Activated CD8-positive, alpha-beta T cell treated with anti-CD3 and anti-CD28 coated beads for 36 hours (primary cell): ENCODE measurements around the gene PAF1. TPM values are rescaled to one million over a fixed set of nuclear protein-coding genes. Genes with fewer than 3 reads are reported as not detected.

Experiments used
- ATAC-seq: fragments of 200-7000 bp; cut with Tn5 transposase; one replicate; pipeline ENCODE4 v1.10.0; 2021; ENCODE audit warnings: mild to moderate bottlenecking, moderate library complexity
- CTCF ChIA-PET: fragments of 350-600 bp; sonication (Branson Sonifier 250); formaldehyde crosslinking; loops from one replicate; lab custom pipeline; 2021; ENCODE audit warnings: antibody characterized with exemption; lab: Charles Lee
- POLR2A ChIA-PET: fragments of 350-600 bp; sonication (Branson Sonifier 250); formaldehyde crosslinking; loops from one replicate; lab custom pipeline; 2021; ENCODE audit warnings: antibody characterized with exemption; lab: Charles Lee
- DNase-seq: peaks from one replicate; pipeline ENCODE4 v3.0.0-alpha.2; 2020
- H3K27ac Mint-ChIP-seq: one replicate; pipeline ENCODE4 v1.8.0; 2021; ENCODE audit warnings: mild to moderate bottlenecking, mixed read lengths
- H3K27me3 Mint-ChIP-seq: one replicate; pipeline ENCODE4 v1.8.0; 2021; ENCODE audit warnings: mixed read lengths
- H3K36me3 Mint-ChIP-seq: one replicate; pipeline ENCODE4 v1.8.0; 2021; ENCODE audit warnings: low read depth, mixed read lengths
- H3K4me1 Mint-ChIP-seq: one replicate; pipeline ENCODE4 v1.8.0; 2021; ENCODE audit warnings: low read depth, mixed read lengths
- H3K4me3 Mint-ChIP-seq: one replicate; pipeline ENCODE4 v1.8.0; 2021; ENCODE audit warnings: mild to moderate bottlenecking, moderate library complexity, mixed read lengths
- H3K9me3 Mint-ChIP-seq: one replicate; pipeline ENCODE4 v1.8.0; 2021; ENCODE audit warnings: mixed read lengths
- CTCF ChIP-seq: fragments of 200-600 bp; IDR thresholded peaks from one replicate; pipeline ENCODE4 v1.8.0; 2022; ENCODE audit warnings: antibody characterized with exemption, mild to moderate bottlenecking
- intact Hi-C: fragments of 100-400 bp; cut with micrococcal nuclease; formaldehyde crosslinking; loops from one replicate; pipeline ENCODE4 v1.10.0; 2022
- total RNA-seq, 2 experiments: library from RNA; stranded (reverse); gene quantifications; one replicate each; pipeline ENCODE4 v1.2.3, GENCODE V29; 2021

The PAF1 gene
- total RNA-seq, 2 experiments from 2014 or later = 35.5 to 36.5 TPM

DNA sequence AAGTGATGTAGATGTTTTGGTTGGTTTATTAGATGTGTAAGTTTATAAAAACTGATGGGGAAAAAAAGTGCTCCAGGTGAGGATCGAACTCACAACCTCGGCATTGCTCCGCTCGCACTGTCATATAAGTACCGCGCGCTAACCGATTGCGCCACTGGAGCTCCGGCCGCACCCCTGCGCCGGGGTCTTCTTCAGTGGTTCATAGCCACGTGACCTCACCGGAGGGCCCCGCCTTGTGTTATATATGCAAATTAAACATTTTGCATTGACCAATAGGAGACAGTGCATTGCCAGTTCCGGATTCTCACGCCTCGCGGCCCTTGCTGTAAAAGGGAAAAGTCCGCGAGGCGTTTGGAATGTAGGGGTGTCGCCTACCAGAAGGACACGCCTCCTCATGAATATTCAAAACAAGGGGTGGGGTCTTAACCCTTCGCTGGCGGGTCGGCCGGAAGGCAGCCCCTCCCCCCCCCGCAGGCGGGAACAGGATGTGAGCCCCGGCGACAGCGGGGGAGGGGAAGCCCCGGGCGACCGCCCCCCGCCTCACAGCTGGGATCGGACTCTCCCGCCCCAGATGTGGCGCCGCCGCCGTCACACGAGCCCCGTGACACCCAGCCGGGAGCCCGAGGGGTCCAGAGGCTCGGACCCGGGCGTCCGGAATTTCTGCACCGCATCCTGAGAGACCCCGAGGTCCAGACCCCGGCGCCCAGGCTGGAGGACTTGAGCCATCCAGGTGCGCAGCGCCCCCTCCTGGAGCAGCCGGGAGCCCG is 21.4 kb upstream of the PAF1 start, which contains the start of gene PLEKHG2:
Gene PLEKHG2 (plus strand): TSS at position 570 of the 767 bp plus-strand sequence. CDS start 1,418 bp downstream, outside the sequence.
- POLR2A ChIA-PET = interaction anchor here (1.0 to 2.2 kb wide), 9 partner anchors 14 to 77 kb away, joined by 3 to 80 read pairs (median 6); partner anchors contain the start of genes GMFG, MED29, PAF1 and RPS16
- TF ChIP-seq CTCF = peak; percentile 85
- ATAC-seq (peak; percentile 74), DNase-seq (peak; percentile 98)
- Mint-ChIP-seq H3K4me1 (peaks cover 29% of the 10 kb centered on the region), H3K27ac (peak within 1 kb of the TSS; percentile 89), H3K36me3 (peaks cover 24% of the 10 kb centered on the region), H3K27me3 (peaks cover 2% of the 10 kb centered on the region), H3K4me3 (peak within 1 kb of the TSS; percentile 79), H3K9me3 (no peaks in the 10 kb centered on the region)
- CTCF ChIA-PET = interaction anchor here (1.0 to 2.3 kb wide), 16 partner anchors 9 to 482 kb away, joined by 3 to 153 read pairs (median 6); partner anchors contain the start of genes EID2B, GMFG, MED29 and MRPS12
- intact Hi-C loops = loop anchor here (1.0 to 10.0 kb wide), 3 partner anchors 15 to 287 kb away; partner anchors contain the start of genes GMFG and PAK4

DNA sequence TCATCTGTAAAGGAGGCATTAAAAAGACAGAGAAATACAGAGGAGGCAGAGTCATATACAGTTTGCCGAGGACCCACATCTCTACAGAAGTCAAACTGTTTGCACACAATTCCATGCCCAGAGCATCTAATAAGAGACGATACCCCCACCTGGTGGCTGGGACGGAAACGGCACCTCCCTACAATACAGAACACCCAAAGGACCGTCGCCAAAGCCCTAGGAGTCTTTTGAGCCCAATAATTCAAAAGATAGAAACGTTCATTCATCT is 20.9 kb upstream of the PAF1 start:
- peak; percentile 97 for DNase-seq
- POLR2A ChIA-PET = interaction anchor here (1.0 to 2.2 kb wide), 9 partner anchors 14 to 76 kb away, joined by 3 to 80 read pairs (median 6); partner anchors contain the start of genes GMFG, MED29, PAF1 and RPS16
- CTCF ChIA-PET = interaction anchor here (0.6 to 2.3 kb wide), 17 partner anchors 9 to 481 kb away, joined by 3 to 153 read pairs (median 6); partner anchors contain the start of genes EID2B, GMFG, MED29 and MRPS12
- peak; percentile 54 for ATAC-seq
- Mint-ChIP-seq H3K27ac (peak overlapping the region; percentile 89), H3K4me3 (peak overlapping the region; percentile 79), H3K9me3 (no peaks in the 10 kb centered on the region), H3K4me1 (peaks cover 29% of the 10 kb centered on the region), H3K36me3 (peaks cover 28% of the 10 kb centered on the region), H3K27me3 (peaks cover 2% of the 10 kb centered on the region)
- peak; percentile 97 for TF ChIP-seq CTCF
- intact Hi-C loops = loop anchor here (1.0 to 10.0 kb wide), 3 partner anchors 14 to 287 kb away; partner anchors contain the start of genes GMFG and PAK4

DNA sequence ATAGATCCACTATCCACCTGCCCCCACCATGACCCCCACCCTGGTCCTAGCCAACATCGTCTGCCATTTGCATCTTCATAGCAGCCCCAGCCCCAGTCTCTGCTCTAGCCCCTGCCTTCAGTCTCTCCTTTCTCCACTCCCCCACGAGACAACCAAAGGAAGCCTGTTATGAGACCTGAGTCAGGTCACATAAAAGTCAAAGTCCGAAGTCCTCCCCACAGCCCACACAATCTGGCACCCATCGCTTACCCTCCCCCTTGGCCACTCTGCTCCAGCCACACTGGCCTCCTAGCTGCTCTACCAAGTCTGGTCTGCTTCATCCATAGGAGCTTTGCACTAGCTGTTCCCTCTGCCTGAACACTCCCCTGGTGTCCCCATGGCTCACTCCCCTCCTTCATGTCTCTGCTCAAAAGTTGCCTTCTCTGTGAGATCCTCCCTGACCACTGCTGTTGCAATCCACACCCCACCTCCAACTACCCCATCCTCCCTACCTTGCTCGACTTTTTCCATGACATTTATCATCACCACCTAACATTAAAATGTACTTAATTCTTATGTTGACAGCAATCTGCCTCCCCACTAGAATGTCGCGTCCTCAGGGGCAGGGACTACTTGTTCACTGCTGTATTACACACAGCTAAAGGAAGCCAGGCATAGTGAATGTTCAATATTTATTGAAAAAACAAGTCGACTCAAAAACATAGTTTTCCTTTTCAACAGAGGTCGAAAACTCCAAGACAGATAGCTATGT is 20.4 kb upstream of the PAF1 start:
- intact Hi-C loops = loop anchor here (5.0 to 10.0 kb wide), 2 partner anchors 74 to 286 kb away; partner anchors contain the start of genes GMFG and PAK4

GRCh38 chr19:39410831-39411080 is 19.9 kb upstream of the PAF1 start:
- intact Hi-C loops = loop anchor here (5.0 to 10.0 kb wide), 2 partner anchors 73 to 286 kb away; partner anchors contain the start of genes GMFG and PAK4
- Mint-ChIP-seq H3K4me3 (peak overlapping the region; percentile 79), H3K4me1 (peaks cover 32% of the 10 kb centered on the region), H3K9me3 (no peaks in the 10 kb centered on the region), H3K36me3 (peaks cover 28% of the 10 kb centered on the region), H3K27ac (peak overlapping the region; percentile 89), H3K27me3 (peaks cover 2% of the 10 kb centered on the region)
- CTCF ChIA-PET = interaction anchor here (1.4 to 2.3 kb wide), 5 partner anchors 11 to 122 kb away, joined by 5 to 153 read pairs (median 6); partner anchors contain the start of genes EID2B, GMFG and SAMD4B
- no peak for ATAC-seq
- TF ChIP-seq CTCF = no peak
- no peak for DNase-seq
- POLR2A ChIA-PET = interaction anchor here (1.8 to 2.2 kb wide), 3 partner anchors 13 to 22 kb away, joined by 5 to 80 read pairs (median 13); partner anchors contain the start of genes MED29 and PAF1

More for the DNA sequence above, 20.4 kb upstream of the PAF1 start:
- Mint-ChIP-seq H3K36me3 (peaks cover 28% of the 10 kb centered on the region), H3K27me3 (peaks cover 2% of the 10 kb centered on the region), H3K4me1 (peaks cover 30% of the 10 kb centered on the region), H3K4me3 (peak overlapping the region; percentile 79), H3K9me3 (no peaks in the 10 kb centered on the region), H3K27ac (peak overlapping the region; percentile 89)
- ATAC-seq = no peak
- ChIA-PET CTCF (interaction anchor here (0.6 to 2.3 kb wide), 17 partner anchors 10 to 481 kb away, joined by 3 to 153 read pairs (median 6); partner anchors contain the start of genes EID2B, GMFG, MED29 and MRPS12), POLR2A (interaction anchor here (1.0 to 2.2 kb wide), 9 partner anchors 13 to 76 kb away, joined by 3 to 80 read pairs (median 6); partner anchors contain the start of genes GMFG, MED29, PAF1 and RPS16)
- TF ChIP-seq CTCF = no peak
- peak; percentile 26 for DNase-seq
